NCI-H187 treated with DMSO at 0.1 percent for 48 hours (cell line): ENCODE measurements around the gene DSE.

ENCODE experiments used
- DNase-seq: peaks from one replicate; lab custom pipeline; 2025; lab: John Stamatoyannopoulos, UW

The DSE gene

GRCh38 chr6:116476002-116476678 lies 105.4 kb downstream of the DSE start:
- no peak for DNase-seq

- no peak for DNase-seq
These were observed 112.0 kb downstream of the DSE start for GRCh38 chr6:116482780-116483179.

- no peak for DNase-seq
These were observed 112.9 kb downstream of the DSE start for GRCh38 chr6:116483616-116484015.

- DNase-seq: no peak
These were observed 114.9 kb downstream of the DSE start for GRCh38 chr6:116485559-116486184.

GRCh38 chr6:116491610-116492330 lies 121.0 kb downstream of the DSE start:
- DNase-seq: no peak

GRCh38 chr6:116492331-116493067 lies 121.8 kb downstream of the DSE start:
- DNase-seq: no peak
